Nephron (organoid): ENCODE results near the gene KLF4.

Source experiments
- H3K27ac Mint-ChIP-seq, 3 experiments: 2 replicates each; pipeline ENCODE4 v1.8.0; 2020; ENCODE audit warnings: mixed read lengths in 3 of 3, mild to moderate bottlenecking in 2 of 3, moderate library complexity in 1 of 3
- H3K27me3 Mint-ChIP-seq: 2 replicates; pipeline ENCODE4 v1.8.0; 2021; ENCODE audit warnings: low read depth, mild to moderate bottlenecking, moderate library complexity, mixed read lengths
- H3K36me3 Mint-ChIP-seq: 2 replicates; pipeline ENCODE4 v1.8.0; 2020; ENCODE audit warnings: low read depth, mixed read lengths
- H3K4me1 Mint-ChIP-seq: 2 replicates; pipeline ENCODE4 v1.8.0; 2020; ENCODE audit warnings: mixed read lengths
- H3K4me3 Mint-ChIP-seq, 3 experiments: 2 replicates each; pipeline ENCODE4 v1.8.0; 2020; ENCODE audit warnings: mild to moderate bottlenecking in 3 of 3, mixed read lengths in 3 of 3, moderate library complexity in 2 of 3
- H3K9me3 Mint-ChIP-seq: 2 replicates; pipeline ENCODE4 v1.8.0; 2020; ENCODE audit warnings: mixed read lengths
- CTCF ChIP-seq, 3 experiments: fragments of 200-600 bp; sonication (generic); IDR thresholded peaks; one replicate each; pipeline ENCODE4 v1.5.0; 2021; ENCODE audit warnings: antibody characterized with exemption in 3 of 3; ENCODE audit not compliant: unreplicated experiment in 3 of 3

KLF4 gene

GRCh38 chr9:107437716-107438115 lies 51.9 kb downstream of the KLF4 start:
- H3K4me3 Mint-ChIP-seq = no peak overlapping the region
- H3K36me3 Mint-ChIP-seq = no peaks in the 10 kb centered on the region
- peaks cover 4% of the 10 kb centered on the region for H3K4me1 Mint-ChIP-seq
- no peaks in the 10 kb centered on the region for H3K9me3 Mint-ChIP-seq
- TF ChIP-seq CTCF (IDR thresholded peaks at IDR 0.05; ENCODE audit: unreplicated experiment in 3 of 3) = no peak
- peaks cover 5% of the 10 kb centered on the region for H3K27me3 Mint-ChIP-seq
- no peak overlapping the region for H3K27ac Mint-ChIP-seq

- no peak for TF ChIP-seq CTCF (IDR thresholded peaks at IDR 0.05; ENCODE audit: unreplicated experiment in 3 of 3)
- Mint-ChIP-seq H3K4me1 (peaks cover 7% of the 10 kb centered on the region), H3K36me3 (no peaks in the 10 kb centered on the region), H3K27me3 (peaks cover 12% of the 10 kb centered on the region), H3K4me3 (no peak overlapping the region), H3K9me3 (peaks cover 3% of the 10 kb centered on the region), H3K27ac (no peak overlapping the region)
Measured at GRCh38 chr9:107435415-107435814, 54.2 kb downstream of the KLF4 start.
